ENCODE results near the gene PPP1R14D.

Gene PPP1R14D

GRCh38 chr15:40782609-40783227 lies 45.8 kb downstream of the PPP1R14D start:
- peak; percentile 75 for DNase-seq (ENCODE audit: low read depth)

- DNase-seq (ENCODE audit: low read depth): no peak
These were observed 51.9 kb downstream of the PPP1R14D start for GRCh38 chr15:40776537-40777141.

DNA sequence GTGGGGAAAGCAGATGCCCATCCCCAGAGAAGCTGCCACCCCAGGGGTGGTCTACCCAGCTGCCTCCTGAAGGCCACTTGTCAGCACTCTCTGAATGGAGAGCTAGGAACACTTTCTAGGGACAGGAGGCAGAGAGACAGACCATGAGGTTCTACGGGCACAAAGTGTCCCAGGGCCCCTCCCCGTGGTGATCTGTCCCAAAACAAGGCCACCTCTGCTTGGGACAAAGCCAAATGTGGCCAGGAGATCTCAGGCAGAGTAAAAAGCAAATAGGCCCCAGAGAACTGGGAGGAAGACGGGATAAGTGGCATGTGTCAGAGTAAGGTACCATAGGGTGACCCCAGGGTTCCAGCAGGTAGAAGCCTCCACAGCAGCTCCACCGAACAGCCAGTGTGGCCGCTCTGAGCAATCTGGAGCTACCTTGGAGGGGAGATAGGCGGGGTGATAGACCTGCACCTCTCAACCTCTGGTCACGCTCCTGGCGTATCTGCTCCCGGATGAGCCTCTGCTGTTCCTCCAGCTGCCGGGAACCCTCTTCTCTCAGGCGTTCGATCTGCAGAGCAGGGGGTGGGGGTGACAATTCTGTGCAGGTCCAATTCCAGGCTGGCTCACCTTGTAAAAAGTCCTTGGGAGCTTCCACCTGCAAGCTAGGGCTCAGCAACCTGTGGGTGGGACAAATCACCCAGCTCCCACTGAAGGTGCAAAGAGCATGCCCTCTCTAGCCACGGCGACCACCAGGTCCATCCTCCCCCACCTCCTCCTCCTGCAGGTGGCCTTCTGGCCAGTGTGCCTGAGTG lies 52.6 kb downstream of the PPP1R14D start:
- no peak for DNase-seq (ENCODE audit: low read depth)

DNA sequence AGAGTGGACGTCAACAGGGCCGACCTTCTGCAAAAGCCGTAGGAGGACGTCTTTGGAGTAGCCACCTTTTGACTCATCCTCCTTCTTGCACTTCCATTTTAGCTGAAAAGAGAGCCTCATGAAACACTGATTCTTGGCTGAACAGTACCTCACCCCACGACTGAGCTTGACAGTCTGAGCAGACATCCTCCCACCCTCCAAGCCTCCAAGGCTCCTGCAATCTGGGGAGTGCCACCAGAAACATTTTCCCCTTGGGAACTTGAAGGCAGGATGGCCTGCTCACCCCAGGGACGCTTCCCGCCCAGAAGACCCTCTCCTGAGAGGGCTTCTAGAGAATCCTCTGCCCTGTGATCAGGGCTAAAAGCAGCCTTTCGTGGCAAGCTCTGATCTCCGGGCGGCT lies 53.5 kb downstream of the PPP1R14D start:
- no peak for DNase-seq (ENCODE audit: low read depth)

GRCh38 chr15:40773902-40774301 lies 54.6 kb downstream of the PPP1R14D start:
- no peak for DNase-seq (ENCODE audit: low read depth)

- DNase-seq (ENCODE audit: low read depth): no peak
These were observed 55.0 kb downstream of the PPP1R14D start for GRCh38 chr15:40773496-40773895.

GRCh38 chr15:40772014-40772413 lies 56.5 kb downstream of the PPP1R14D start:
- DNase-seq (ENCODE audit: low read depth): no peak

DNA sequence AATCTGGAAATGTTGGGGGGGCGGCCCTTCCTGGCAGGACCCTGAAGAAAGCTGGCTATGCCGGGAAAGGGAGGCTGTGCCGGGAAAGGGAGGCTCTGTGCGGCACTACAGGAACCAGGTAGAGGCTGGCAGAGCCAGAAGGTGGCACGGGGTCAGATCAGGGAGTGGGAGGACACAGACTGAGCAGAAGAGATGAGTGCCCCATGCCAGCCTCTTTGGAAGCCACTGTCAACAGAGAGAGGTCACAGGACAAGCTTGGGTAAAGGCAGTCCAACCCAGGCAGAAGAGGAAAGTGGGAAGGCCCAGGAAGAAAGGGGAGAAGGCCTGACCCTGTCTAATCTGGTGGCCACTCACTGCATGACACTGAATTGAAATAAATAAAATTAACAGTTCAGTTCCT lies 57.3 kb downstream of the PPP1R14D start:
- no peak for DNase-seq (ENCODE audit: low read depth)

GRCh38 chr15:40770147-40770721 lies 58.3 kb downstream of the PPP1R14D start:
- no peak for DNase-seq (ENCODE audit: low read depth)

DNA sequence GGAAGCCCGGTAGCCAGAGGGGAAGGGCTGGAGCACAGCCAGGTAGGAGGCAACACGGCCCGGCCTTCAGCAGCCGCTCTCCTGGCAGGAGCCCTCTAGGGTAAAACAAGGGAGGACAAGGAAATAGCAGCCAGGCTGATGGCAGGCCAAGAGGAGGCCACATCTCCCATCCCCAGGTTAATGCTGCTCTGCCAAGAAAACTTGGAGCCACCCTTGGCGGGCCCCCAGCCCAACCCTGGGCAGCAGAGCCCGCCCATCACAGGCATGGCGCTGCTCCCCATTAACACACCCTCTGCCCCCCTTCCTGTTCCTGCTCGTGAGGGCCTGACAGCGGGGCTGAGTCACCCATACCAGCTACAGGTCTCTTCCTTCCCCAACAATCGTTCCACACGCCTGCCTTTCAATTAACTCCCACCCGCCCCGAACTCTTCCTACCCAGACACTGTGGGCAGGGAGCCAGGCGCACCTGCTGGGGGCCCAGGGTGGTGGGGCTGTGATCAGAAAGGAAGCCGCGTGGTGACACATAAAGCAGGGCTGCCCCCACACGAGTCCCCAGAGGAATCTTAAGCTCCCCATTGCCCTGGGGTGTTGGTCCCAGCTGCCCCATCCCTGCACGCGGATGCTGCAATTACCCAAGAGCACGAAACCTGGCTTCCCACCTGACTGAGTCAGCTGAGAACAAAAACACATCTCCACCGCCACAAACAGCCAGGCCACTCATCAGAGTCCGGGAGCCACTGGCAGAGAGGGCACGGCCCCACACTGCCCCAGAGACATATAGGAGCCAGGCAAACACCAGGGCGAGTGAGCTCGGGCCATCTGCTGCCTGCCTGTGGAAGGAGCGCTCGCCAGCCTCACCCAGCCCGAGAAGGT lies 59.0 kb downstream of the PPP1R14D start, which contains the start of gene C15orf62:
Gene C15orf62 (plus strand): TSS at position 707 of the 873 bp plus-strand sequence. CDS start 516 bp downstream, outside the sequence.
- peak; percentile 84 for DNase-seq (ENCODE audit: low read depth)

GRCh38 chr15:40768521-40769273 lies 59.8 kb downstream of the PPP1R14D start:
- DNase-seq (ENCODE audit: low read depth): no peak

- no peak for DNase-seq (ENCODE audit: low read depth)
These were observed 60.5 kb downstream of the PPP1R14D start for GRCh38 chr15:40767838-40768500.

DNA sequence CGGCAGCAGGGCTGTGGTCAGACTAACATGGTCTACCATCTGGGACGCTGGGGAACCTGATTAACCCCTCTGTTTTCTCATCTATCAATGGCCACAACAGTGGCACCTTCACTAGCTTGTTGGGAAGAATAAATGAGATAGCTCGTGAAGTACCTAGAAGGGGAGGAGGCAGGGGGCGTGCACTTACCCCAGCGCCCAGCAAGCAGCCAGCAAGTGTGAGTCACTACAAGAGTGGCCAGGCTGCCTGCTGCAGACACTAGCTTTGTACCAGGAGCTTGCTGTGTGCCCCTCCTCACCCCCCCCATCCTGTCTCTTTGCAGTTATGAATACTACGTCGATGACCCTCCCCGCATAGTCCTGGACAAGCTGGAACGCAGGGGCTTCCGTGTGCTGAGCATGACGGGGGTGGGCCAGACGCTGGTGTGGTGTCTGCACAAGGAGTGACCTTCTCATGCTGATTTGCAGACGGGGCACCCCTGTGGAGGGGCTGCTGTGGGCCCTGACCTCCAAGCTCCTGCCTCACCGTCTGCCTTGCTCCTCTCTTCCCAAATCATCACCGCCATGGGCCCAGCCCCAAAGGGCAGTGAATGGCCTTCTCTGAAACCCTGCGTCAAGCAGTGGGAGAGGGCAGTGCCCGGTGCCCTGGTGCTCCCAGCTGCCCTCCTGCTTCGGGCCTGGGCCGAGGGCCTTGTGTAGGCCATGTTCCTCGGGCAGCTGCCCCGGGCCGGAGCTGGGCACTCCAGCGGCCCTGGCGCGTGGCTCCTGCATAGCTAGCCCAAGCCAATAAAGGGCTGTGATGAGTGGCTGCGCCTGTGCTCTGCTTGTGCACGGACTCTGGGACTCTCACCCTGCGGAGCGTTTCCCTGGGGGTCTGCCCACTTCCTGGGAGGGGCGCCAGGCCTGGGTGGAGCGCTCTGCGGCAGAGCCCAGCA lies 61.3 kb downstream of the PPP1R14D start:
- DNase-seq (ENCODE audit: low read depth): no peak

DNA sequence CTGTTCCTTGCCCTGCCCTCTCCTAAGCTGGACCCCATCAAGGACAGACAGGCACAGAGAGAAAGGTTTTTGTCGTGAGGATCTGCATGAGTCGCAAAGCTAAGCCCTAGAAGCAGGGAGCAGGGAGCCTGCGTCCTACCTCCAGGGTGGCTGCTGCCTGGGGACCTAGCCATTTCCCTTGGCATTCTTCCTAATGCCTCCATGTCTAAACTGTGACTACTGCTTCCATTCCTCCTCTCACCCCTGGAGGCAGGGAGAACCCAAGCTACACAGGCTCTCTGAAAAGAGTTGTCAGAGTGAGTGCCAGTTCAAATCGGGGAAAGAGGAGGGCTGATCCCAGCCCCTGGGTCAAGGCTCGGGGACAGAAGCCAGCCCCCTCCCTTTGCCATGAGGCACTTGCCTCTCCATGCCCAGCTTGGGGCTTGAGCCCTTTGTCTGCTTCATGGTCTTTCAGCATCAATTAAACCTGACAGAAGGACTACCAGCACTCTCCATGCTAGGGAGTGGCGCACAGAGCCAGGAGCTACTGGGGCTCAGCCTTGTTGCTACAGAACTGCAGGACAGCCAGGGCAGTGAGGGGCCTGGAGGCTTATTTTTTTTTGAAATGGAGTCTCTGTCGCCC lies 62.2 kb downstream of the PPP1R14D start:
- DNase-seq (ENCODE audit: low read depth): no peak

Measured in stimulated activated CD4-positive, alpha-beta T cell treated with anti-CD3 and anti-CD28 coated beads, Interleukin-2, amount 100 ng/mL, for 4 hours (primary cell).